Activated T-cell treated with anti-CD3 and anti-CD28 coated beads for 1 hour (primary cell): ENCODE results near the gene TMCC2.
A peak's percentile ranks its signal among the peaks of the same experiment; 100 is the strongest.
"Not testable (repeated sequence)": the region's sequence is repeated elsewhere in the genome, so short reads cannot be mapped to it uniquely, and the experiment has no call there.

Source experiments
- DNase-seq: peaks from one replicate; pipeline ENCODE4 v3.0.0-alpha.2; 2020; ENCODE audit warnings: low read depth

Gene TMCC2, protein sequence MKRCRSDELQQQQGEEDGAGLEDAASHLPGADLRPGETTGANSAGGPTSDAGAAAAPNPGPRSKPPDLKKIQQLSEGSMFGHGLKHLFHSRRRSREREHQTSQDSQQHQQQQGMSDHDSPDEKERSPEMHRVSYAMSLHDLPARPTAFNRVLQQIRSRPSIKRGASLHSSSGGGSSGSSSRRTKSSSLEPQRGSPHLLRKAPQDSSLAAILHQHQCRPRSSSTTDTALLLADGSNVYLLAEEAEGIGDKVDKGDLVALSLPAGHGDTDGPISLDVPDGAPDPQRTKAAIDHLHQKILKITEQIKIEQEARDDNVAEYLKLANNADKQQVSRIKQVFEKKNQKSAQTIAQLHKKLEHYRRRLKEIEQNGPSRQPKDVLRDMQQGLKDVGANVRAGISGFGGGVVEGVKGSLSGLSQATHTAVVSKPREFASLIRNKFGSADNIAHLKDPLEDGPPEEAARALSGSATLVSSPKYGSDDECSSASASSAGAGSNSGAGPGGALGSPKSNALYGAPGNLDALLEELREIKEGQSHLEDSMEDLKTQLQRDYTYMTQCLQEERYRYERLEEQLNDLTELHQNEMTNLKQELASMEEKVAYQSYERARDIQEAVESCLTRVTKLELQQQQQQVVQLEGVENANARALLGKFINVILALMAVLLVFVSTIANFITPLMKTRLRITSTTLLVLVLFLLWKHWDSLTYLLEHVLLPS

DNA sequence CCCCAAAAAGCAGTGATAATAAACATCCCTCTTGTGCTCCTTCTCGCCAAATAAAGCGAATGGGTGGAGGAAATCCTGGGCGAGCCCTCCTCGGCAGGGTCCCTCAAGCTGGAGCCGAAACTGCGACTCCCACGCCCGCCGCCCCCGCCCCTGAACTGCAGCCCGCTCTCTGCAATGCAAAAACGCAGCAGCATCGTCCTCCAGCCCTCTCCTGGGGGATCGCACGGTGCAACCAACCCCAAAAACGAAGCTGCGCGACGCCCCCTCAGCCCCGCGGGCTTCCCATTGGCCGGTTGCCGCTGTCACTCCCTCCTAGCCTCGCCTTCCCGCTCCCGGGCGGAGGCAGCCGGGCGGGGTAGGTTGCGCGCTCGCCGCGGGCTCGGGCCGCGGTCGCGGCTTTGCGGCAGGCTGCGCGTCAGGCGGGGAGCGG, at the start of gene TMCC2:
TMCC2 (plus strand) TSS at position 363 of the 430 bp plus-strand sequence. CDS start 619 bp downstream, outside the sequence.
- peak; percentile 62 for DNase-seq

DNA sequence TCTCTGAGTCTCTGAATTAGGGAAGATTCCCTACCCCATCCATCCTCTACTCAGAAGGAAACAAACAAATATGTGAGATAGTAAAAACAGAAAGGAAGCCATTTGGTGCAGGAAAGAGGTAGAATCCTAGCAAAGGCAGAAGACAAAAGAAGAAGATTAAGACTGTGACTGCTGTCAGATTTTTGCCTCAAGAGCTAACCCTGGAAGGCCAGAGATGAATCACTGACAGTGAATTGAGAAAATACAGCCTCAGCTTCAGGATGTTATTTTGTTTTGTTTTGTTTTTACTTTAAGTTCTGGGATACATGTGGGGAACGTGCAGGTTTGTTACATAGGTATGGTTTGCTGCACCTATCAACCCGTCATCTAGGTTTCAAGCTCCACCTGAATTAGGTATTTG, 47.9 kb upstream of the TMCC2 start:
- no peak for DNase-seq

DNA sequence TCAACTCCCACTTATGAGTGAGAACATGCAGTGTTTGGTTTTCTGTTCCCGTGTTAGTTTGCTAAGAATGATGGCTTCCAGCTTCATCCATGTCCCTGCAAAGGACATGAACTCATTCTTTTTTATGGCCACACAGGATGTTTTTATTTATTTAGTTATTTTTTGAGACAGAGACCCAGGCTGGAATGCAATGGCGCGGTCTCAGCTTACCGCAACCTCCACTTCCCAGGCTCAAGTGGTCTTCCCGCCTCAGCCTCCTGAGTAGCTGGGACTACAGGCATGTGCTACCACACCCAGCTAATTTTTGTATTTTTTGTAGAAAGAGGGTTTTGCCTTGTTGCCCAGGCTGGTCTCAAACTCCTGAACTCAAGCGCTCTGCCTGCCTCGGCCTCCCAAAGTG, 47.4 kb upstream of the TMCC2 start:
- DNase-seq = not testable (repeated sequence)

DNA sequence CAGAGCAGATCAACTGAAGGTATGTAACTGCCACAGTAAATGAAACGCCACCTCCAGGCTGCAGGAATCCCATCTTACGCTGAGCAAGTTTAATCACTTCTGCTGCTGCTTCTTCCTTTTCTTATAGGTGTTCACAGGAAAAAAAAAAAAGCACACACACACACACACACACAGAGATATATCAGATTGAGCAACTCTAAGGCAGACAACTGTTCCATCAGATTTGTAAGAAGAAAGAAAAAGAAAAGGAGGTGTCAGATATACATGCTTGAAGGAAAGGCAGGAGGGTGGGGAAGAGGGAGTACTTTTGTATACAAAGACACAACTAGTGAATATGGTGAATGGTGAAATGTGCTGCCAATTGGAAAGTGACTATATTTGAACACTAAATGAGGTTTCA, 44.8 kb upstream of the TMCC2 start:
- DNase-seq = no peak

DNA sequence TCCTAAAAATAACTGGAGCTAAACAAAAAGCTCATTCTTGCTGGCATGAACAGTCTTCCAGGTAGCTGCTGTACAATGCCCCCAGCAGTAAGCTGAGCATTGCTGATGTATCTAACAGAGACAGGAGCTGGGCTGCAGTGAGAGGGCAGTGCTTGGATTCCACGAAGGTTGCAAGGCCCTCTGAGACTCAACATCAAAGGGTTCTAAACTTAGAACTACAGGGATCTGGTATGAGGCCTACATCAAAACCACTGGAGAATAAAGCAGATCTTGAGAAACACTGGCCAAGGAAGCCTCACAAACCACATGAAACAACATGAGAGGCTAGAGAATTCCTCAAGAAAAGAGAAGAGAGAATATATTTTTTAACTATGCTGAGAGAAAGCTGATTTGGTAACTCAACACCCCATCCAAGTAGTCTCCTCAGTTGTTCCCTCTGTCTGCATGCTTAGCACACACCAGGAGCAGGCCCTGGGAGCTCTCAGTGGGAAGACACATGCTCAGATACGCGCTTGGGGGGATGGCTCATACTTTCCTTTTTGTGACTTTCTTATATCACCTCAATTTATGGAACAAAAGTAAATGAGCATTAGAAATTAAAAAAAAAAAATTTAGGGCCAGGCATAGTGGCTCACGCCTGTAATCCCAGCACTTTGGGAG, 43.9 kb upstream of the TMCC2 start:
- no peak for DNase-seq

DNA sequence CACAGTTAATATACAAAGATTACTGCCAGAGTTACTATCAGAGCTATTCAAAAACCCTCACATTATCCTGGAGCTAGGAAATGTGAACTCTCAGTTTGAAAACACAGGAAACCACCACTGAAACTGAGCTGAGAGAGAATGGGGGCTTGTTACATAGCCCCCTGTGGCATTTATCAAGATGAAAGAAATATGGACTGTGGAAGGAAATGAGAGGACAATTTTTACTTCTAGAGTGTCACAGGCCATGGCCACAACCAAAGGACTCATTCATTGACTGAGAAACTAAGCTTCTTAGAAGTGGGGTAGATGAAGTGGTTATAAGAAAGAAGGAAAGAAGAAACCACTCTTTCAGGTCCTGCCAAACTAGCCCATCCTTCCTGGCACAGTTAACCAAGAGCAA, 41.6 kb upstream of the TMCC2 start:
- no peak for DNase-seq

DNA sequence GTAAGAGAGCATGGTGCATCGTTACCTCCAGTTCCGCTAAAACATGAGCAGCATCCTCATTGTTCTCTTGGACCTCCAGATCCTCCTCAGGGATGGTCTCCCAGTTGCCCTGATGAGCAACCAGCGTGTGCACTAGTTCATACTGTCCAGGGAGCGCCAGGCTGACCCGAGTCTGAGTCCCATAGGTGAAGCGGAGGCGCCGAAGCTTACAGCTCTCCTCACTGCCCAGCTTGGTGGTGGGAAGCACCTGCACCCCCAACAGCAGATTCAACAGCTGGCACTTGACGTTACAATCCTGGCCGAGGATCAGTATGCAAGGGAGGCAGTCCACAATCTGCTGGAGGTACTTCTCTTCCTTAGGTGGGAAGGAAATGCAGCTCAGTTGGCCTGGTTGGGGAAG, 40.3 kb upstream of the TMCC2 start:
- DNase-seq = no peak

DNA sequence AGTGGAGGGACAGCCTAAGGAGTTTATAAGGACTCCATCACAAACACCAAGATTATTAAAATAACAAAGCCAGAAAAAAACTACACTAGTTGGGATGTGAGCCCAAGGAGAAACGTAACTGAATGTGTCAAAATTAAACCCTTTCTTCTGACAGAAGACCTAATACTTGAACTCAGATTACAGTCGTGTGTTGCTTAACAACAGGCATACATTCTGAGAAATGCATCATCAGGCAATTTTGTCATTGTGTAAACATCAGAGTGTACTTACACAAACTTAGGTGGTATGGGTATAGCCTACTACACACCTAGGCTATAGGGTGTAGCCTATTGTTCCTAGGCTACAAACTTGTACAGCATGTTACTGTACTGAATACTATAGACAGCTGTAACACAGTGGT, 39.6 kb upstream of the TMCC2 start:
- no peak for DNase-seq

DNA sequence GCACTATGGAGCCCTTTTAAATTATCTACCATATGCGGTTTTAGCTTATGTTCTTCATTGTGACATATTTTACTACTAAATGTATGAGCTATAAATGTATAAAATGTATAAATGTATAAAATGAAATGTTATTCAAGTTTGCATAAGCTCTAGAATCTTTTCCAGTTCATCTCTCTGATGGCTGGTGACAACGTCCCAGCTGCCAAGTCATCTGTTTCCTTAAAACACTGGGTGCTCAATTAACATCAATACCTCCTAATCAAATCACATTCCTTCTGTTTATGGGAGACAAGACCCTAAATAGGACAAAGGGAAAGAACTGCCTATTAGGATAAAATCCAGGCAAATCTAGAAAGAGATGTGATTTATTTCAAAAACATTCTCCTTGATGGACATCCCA, 39.1 kb upstream of the TMCC2 start:
- no peak for DNase-seq

DNA sequence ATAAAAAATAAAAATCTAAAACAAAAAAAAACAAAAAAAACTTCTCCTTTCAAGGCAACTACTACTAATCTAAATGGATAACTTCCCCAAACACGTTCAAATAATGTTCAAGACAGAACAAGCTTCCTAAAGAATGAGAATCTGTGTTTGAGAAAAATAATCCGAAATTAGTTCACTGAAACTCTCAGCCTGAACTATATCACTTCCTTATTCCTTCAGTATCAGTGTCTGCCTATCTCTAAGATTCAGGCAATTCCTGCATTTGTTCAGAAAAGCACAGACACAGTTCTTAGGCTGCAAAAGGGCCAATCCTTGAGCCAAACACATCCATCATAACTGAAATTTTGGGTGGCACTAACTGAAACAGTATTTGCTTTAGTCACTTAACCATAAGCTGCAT, 38.6 kb upstream of the TMCC2 start:
- DNase-seq = no peak

DNA sequence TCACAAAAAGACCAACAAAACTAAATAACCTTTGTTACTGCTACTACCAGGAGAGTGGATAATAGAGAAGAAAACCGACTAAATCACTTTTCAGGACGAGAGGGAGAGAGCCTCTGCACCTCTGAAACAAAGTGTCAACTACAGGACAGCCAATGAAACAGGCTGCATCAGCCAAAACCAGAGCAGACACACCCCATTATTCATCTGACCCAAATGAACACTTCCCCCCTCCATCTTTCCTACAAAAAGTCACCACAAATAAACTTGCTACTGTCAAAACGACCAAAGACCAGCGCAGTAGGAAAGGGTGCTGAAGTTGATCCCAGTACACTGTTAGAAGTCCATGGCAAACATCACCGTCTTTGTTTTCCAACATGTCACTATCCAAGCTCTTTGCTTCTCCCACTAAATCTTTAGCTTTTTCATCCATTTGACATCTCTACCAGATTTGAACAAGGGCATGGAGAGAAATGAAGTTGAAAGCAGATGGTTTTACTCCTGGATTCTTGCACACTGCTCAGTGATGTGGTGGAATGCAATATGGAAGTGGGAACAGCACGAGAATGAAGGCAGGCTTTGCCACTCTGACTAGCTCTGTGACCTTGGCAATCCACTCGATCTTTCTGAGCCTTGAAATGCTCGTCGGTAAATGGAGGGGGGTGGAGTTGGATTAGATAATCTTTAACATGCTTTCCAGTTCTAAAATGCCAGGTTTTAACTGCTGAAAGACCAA, 36.7 kb upstream of the TMCC2 start:
- no peak for DNase-seq

DNA sequence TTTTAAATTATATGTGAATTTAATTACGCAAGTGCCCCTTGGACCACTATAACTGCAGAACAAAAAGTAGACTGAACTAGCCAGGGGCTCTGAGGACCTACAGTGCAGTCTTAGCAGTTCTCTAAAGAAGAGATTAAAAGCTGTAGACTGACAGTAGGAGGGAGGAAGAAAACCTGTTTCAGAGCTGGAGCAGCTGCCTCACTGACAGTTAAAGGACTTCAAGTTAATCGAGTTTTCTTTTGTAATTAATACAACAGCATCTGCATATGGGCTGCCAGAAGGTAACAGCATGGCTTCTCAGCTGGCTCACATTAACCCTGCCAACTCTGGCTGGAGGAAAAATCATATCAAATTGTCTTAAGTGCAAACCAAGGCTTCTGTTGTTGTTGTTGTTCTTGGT, 36.1 kb upstream of the TMCC2 start:
- DNase-seq = no peak

DNA sequence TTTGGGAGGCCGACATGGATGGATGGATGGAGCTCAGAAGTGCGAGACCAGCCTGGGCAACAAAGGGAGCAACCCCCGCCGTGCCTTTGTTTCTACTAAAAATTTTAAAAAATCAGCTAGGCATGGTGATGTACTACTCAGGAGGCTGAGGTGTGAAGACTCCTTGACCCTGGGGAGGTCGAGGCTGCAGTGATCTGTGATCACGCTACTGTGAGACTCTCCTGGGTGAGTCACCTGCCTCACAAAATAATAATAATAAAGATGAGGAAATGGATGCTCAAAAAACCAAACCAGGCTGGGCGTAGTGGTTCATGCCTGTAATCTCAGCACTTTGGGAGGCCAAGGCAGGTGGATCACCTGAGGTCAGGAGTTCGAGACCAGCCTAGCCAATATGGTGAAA, 35.5 kb upstream of the TMCC2 start:
- no peak for DNase-seq

DNA sequence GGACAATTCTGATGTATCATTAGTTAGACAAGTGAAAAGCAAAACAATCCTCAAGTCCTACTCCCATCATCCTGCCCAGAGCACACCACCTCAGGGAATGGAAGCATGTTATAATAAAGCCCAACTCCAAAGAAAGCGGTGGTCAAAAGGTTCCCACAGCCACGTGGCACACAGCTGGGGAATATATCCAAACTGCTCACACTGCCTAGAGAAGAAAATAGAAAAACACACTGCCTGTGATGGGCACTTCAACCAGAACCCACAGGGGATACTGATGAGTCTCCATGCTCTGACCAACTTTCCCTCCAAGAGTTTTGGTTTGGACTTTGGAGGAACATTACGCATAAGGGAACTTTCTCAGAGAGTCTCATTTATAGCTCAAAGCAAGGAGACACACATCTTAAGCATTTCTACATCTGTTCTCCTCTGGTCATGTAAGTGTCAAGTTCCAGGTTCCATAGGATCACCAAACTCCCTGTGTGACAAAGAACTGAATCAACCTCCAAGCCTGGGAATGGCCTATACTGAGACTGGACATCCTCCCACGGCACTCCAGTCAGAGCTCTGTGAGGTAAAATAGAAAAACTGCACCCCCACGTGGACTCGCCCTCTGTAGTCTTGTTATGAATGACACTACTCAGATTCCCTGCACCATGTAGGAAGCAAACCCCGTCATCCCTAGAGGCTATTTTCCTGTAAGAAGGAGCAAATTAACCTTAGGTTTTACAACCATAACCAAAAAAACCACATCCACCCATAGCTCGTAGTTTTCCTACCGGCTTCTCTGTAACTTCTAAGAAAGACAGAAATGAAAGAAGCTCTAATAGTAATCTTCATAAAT, 28.4 kb upstream of the TMCC2 start:
- no peak for DNase-seq

DNA sequence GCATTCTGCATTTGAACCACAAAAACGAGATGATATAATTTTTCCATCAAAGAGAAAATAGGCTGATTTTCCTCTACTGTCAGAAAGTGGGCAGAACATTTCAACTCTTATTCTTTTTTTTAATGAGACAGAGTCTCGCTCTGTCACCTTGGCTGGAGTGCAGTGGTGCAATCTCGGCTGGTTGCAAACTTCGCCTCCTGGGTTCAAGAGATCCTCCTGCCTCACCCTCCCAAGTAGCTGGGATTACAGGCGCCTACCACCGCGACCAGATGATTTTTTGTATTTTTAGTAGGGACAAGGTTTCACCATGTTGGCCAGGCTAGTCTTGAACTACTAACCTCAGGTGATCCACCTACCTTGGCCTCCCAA, 27.8 kb upstream of the TMCC2 start:
- DNase-seq = no peak

DNA sequence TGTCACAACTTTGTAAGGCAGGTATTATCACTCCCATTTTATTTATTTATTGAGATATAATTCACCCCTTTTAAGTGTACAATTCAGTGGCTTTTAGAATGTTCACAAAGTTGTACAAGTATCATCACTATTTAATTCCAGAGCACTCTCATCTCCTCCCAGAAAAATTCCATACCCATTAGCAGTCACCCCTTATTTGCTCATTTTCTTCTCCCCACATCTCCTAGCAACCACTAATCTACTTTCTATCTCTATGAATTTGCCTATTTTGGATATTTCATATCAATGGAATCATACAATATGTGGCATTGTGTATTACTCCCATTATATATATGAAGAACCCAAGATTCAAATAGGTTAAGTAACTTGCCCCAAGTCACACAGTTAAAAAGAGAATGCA, 23.2 kb upstream of the TMCC2 start:
- DNase-seq = no peak

DNA sequence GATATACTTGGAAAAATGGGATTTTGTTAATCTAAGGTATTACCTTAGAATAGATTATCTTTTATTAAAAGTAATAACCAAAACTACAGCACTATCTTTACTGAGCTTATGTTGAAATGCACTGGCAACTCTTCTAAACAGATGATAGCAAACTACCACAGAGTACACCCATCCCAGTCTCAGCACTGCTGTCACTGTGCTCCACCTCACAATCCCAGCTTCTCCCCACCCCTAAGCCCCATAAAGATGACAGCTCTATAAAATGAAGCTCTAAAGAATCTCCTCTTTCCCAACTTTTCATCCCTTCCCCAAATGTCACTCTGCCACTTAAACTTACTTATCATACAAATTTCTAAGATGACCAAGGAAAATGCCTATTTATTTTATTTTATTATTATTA, 22.7 kb upstream of the TMCC2 start:
- no peak for DNase-seq

DNA sequence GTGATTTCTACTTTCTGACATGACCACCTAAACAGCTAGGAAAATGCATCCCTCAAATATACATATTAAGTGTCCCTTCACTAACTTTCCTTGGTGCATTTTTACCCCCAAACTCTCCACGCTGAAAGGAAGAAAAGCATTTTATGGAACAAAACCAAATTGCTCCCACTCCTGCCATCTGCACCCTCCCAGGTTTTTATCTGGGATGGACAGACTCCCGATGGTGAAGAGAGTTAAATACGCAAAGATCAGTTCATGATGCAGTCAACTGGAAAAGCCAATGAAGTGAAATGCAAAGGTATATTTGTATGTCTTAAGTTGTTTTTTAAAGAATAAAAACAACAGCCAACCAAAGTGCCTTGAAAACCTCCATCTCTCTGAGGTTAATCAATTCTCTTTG, 18.9 kb upstream of the TMCC2 start:
- no peak for DNase-seq

DNA sequence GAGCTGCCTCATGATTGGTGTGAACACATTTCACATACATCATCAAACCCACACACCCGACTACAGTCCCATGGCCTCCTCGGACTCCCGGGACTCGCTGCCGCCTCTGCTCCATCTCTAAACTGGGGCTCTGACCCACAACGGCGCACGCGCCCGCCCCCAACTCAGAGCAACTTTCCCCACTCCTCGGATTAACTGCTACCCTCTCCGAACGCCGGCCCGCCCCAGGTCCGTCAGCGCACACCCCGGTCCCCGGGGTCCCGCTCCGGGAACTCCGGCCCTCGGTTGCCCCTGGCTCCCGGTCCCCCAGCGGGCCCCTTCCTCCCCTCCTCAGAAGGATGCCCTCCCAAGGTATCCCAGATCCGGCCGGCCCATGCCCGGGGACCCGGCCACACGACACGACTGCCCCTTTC, 17.0 kb upstream of the TMCC2 start:
- no peak for DNase-seq

DNA sequence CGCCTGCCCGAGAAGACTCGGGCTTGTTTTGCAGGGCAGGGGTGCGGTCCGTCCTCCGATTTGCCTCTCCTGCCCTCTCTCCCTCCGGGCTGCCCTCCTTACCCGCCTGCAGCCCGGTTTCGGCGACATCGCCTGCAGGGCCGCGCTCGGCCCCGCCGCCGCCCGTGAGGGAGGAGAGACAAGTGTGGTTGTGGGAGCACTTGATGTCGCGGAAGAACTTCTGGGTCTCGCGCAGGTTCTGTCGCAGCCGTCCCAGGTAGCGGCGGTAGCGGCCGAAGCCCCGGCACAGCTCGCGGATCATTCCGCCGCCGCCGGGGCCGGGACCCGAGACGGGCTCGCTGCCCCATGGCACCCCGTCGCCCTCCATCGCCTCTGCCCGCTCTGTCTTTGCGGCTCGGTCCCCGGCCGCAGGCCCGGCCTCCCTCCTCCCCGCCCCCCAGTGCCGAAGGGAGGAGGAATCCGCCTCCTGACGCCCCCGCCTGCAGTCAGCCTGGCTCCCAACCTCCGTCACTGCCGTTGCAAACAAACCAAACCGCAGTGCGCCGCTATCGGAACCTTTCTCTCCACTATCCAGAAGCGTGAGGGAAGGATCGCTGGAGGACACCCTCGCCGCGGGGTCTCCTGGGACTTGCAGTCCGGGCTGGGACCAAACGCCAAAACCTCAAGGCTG, 16.4 kb upstream of the TMCC2 start, which contains the start of gene DSTYK:
DSTYK (minus strand) TSS at position 534 of the 670 bp plus-strand sequence; CDS start at position 367, 167 bp downstream.
- DNase-seq = peak; percentile 83
